HG03064 (cell line): Measurements from ENCODE around the gene GLIS2.

Experiments used
- ATAC-seq: cut with Tn5 transposase; IDR thresholded peaks from one replicate; pipeline ENCODE4 v1.9.1; 2021; ENCODE audit warnings: low read depth; ENCODE audit not compliant: unreplicated experiment

GLIS2 gene

DNA sequence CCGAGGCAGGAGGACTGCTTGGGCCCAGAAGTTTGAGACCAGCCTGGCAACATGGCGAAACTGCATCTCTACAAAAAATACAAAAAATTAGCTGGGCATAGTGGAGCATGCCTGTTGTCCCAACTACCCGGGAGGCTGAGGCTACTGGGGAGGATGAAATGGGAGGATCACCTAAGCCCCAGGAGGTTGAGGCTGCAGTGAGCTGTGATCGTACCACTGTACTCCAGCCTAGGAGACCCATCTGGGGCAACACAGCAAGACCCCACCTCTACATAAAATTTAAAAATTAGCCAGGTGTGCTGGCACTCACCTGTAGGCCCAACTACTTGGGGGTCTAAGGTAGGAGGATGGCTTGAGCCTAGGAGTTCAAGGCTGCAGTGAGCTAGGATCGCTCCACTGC is 33.5 kb downstream of the GLIS2 start:
- no peak for ATAC-seq

DNA sequence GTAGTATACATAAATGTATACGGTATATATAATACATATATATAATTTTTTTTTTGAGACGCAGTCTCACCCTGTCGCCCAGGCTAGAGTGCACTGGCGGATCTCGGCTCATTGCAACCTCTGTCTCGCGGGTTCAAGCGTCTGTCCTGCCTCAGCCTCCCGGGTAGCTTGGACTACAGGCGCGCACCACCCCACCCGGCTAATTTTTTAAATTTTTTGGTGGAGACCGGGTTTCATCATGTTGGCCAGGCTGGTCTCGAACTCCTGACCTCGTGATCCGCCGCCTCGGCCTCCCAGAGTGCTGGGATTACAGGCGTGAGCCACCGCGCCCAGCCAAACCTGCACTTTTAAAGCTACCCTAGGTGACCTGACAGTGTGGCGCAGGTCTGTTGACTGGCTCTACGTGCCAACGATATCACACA is 34.5 kb downstream of the GLIS2 start:
- no peak for ATAC-seq

DNA sequence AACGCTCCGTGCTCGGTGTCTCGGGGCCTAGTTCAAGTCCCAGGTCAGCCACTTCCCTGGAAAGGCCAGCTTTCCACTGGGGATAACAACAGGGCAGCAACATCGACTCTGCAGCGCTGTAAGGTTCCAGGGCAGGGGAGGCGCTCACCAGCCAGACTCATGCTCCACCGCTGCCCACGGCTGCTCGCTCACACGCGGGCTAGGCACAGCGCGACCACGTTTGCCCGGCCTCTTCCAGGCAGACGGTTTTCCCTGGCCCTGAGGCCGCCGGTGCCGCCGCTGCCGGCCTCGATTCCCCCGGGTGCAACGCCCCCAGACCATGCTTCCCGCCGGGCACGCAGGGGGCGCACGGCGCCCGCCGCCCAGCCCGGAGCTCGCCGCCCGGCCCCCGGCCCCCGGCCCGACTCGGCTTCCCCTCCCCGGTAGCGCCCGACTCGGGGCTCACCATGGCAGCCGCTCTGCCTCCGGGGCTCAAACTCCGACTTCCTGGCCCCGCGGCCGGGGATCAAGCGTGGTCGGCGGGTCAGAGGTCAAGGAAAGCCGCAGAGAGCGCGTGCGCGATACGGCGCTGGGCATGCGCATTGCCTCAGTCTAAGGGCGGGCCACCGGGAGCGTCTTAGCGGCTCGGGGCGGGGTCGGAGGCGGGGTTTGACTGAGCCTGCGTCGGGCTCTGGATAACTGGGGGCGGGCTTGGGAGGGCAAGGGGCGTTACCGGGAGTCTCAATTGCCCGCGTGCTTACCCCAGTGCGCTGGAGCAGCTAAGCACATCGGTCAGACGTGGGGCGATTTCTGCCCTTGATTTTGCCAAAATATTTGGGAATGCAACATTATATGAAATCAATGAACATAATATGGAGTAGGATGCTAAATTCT is 35.2 kb downstream of the GLIS2 start, which contains the start of gene PAM16:
TSS of gene PAM16 (minus strand) at position 535 of the 873 bp plus-strand sequence. CDS start at position 448, 87 bp downstream.
- ATAC-seq = peak; percentile 80

DNA sequence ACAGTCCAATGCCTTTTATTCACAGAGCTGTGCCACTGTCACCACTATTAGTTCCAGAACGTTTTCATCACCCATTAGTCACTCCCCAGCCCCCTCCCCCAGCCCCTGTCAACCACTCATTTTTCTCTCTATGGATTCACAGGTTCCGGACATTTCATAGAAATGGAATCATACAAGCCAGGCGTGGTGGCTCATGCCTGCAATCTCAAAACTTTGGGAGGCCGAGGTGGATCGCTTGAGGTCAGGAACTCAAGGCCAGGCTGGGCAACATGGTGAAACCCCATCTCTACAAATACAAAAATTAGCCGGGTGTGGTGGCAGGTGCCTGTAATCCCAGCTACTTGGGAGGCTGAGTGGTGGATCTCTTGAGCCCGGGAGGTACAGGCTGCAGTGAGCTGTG is 36.0 kb downstream of the GLIS2 start:
- no peak for ATAC-seq

DNA sequence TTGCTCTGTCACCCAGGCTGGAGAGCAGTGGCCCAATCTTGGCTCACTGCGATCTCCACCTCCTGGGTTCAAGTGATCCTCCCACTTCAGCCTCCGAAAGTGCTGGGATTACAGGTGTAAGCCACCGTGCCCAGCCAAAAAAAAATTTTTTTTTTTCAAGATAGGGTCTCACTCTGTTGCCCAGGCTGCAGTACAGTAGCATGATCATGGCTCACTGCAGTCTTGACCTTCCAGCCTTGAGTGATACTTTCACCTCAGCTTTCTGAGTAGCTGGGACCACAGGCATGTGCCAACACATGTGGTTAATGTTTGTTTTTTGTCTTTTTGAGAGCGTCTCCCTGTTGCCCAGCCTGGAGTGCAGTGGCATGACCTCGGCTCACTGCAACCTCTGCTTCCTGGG is 37.0 kb downstream of the GLIS2 start:
- no peak for ATAC-seq

DNA sequence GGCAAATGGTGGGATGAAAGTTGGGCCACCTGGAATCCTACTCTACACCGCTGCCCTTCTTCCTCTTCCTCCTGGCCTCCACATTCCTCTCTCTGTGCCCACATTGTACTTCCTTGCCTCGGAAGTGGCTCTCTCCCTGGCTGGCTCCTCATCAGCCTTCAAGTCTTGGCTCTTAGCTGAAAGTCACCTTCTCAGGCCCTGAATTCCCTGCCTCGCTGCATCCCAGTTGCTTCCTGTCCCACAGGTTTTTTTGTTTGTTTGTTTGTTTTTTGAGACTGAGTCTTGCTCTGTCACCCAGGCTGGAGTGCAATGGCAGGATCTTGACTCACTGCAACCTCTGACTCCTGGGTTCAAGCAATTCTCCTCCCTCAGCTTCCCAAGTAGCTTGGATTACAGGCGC is 37.8 kb downstream of the GLIS2 start:
- no peak for ATAC-seq

DNA sequence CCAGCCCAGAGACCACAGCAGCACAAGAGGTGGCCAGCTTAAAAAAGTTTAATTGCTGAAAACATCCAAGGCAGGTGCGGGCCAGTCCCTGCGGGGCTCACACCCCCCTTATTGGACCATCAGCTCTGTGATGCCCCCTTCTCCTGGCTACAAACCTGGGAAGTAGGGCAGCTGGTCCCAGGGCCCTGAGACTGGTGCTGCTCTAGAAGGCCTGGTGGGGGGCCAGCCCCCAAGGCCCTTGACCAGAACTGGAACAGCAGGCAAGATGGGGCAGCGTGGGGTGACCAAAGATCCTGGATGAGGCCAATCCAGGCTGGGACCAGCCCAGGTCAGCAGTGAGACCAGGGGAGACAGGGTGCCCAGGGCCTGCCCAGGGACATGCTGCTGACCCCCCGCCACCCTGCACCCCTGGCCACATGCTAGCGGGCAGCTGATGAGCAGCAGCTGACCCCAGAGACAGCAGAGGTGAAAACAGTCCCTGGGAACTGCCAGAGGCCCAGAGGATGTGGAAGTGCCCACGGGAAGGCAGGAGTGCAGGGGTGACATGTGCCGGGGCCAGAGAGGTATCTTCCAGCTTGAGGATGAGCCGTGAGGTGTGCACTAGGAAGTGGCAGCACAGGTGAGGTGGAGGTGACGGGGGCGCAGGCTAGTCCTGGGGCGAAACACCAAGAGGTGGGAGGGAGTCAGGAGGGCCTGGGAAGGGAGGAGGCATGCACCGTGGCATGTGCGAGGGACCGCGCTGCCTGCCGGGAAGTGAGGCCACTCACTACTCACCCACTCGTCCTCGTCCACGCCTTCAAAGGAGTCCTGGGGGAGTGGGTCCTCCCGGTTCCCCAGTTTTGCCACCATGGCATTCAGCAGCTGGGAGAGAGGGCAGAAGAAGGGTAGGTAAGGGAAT is 38.9 kb downstream of the GLIS2 start:
- no peak for ATAC-seq

DNA sequence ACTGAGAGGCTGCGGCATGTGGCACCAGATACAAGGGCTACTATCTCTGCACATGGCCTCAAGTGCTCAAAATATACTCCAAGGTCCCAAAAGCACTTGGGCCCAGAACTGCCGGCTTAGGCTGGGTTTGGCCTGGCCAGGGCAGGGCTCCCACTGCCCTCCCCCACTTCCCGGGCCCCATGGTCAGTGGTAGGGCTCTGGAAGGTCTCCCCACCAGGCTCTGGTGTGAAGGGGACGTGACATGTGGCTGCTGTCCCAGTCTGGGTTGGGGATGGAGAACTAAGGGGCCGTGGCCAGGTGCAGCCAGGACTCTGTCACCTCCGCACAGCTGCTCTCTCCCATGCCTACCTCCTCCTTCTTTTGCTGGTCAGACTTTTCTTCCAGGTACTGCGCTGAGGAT is 41.0 kb downstream of the GLIS2 start:
- ATAC-seq = no peak

DNA sequence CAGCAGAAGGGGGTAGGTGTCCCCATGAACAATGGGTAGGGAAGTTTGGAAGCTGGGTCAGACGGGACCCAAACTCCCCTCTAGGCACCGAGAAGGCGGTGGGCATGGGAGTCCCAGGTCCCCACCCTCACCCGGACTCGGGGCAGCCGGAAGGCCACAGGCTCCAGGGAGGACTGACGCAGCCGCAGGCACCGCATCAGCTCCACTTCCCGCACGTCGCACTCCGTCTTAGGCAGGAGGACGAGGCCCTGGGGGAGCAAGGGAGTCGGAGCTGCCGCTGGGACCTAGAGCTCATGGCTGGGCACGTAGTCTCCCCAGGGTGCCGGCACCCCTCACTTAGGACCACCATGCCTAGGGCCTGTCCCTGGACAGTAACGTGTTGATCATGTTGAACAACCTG is 42.4 kb downstream of the GLIS2 start:
- no peak for ATAC-seq

DNA sequence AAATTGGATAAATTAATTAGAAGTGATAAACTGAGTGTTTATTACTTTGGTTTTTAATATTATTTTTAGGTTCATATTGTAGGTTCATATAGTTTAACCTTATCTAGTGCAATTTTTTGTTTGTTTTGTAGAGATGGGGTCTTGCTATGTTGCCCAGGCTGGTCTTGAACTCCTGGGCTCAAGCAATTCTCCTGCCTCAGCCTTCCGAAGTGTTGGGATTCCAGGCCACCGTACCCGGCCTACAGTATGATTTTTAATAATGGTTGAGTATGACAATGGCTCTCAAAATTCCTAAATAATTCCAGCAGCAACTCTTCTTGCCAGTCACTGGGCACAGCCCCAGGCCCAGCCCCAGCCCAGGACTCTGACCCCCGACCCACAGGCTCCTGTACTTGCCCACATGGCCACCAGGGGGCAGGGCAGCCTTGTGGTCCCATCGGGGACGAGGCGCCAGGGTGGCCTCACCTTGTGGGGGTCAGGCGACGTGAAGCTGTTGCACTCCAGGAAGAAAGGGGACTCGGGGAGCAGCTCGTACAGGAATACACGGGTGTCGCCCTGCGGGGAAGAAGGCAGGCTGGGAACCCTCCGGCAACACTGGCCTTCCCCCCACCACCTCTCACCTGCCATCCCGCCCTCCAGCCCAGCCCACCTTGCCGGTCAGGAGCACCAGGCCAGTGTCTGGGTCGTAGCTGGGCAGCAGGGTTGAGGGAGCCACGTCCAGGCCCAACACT is 43.1 kb downstream of the GLIS2 start:
- no peak for ATAC-seq

DNA sequence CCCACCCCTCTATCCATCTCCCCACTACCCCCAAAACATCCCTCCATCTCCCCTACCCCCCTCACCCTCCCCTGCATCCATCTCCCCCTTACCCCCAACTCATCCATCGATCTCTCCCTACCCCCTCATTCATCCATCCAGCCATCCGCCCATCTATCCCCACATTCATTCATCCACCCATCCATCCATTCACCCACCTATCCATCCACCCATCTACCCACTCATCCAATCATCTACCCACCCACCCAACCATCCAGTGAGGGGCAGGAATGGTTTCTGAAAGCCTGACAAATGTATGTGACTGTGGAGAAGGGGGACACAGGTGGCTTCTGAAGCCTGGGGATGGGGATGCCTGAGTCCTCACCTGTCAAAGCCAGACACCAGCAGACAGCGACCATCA is 44.0 kb downstream of the GLIS2 start:
- no peak for ATAC-seq

DNA sequence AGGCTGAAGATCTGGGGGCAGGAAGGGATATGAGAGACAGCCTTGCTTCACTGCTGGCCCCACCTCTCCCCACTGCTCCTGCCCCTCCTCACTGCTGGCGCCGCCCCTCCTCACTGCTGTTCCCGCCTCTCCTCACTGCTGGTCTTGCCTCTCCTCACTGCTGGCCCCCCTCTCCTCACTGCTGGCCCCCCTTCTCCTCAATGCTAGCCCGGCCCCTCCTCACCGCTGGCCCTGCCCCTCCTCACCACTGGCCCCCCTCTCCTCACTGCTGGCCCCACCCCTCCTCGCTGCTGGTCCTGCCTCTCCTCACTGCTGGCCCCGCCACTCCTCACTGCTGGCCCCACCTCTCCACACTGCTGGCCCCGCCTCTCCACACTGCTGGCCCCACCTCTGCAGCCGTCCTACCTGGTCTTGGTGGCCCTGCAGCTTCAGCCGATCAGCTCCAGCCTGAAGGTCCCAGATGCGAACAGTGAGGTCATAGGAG is 44.7 kb downstream of the GLIS2 start:
- ATAC-seq = no peak

DNA sequence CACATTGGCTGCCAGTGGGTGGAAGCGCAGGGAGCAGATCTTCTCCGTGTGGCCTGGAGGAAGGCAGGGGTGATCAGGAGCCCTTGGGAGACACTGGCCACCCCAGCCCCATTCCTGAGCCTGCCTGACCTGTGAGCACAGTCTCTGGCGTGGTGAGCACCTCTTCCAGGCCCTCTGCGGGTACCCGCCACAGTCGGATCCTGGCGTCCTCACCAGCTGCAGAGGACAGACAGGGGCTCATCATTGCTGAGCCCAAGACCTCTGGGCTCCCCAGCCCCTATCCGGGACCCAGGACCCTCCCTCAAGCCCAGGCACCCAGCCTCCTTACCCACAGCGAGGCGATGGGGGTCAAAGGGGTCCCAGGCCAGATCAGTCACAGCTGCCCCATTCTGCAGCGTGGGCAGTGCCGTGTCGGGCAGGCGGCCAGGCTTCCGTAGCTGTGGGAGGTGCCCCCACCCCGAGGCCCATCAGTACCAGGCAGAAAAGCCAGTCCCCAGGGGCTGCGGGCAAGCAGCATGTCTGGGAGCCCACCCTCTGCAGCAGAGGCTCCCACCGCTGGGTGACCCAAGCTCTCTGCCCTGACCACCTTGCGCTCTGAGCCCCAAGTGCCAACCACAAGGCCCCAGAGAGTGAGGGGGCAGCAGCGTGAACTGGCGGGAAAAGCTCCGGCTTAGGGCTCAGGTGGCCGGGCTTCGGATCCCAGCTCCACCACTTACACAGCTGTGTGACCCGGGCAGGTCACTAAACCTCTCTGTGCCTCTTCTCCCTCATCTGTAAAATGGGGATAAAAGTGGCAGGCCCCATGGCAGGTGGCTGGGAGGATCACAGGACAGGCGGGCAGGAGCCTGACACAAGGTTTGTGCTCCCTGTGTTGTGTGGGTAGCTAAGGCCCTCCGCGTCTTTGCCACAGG is 45.4 kb downstream of the GLIS2 start:
- ATAC-seq = no peak

DNA sequence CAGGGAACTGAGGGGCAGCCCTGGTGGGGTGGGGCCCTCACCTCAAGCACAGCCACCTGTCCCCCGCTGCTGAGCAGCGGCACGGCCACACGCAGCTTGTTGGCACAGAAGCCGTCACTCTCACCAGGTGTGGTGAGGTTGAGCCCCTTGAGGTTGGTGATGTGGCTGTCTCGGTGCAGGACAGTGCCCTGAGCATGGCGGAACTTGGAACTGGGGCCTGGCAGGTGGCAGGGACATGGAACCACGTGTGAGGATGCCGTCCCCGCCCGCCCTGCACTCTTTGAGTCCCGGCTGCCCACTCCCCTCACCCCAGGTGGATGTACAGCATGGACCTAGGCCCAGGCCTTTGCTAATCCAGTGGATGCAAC is 46.1 kb downstream of the GLIS2 start:
- ATAC-seq = no peak

DNA sequence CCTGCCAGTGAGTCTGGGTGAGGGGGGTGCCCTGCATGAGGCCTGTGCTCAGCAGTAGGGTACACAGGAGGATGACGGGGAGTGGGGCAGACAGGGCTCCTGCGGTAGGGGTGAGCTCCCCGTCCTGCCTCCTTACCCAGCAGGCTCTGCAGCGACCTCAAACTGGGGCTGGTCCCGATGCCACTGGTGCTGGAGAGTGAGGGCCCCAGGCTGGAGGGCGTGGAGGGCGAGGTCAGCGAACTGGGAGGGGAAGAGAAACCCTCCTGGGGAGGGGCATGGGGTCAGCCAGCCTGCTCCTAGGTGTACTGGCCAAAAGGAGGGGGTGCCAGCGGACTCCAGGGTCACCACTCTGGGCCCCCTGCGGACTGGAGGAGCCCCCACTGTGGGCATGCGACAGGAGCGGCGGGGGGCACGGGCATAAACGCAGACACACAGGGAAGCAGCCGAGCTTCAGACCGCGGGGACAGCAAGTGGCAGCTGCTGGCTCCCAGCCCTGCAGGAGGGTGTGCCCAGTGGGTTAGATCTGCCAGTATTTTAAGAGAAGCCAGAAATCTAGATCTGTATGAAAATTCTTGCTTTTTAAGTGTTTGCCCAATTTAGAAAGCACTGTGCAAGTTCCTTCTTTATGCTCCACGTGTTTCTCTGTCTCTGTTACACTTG is 46.7 kb downstream of the GLIS2 start:
- no peak for ATAC-seq

DNA sequence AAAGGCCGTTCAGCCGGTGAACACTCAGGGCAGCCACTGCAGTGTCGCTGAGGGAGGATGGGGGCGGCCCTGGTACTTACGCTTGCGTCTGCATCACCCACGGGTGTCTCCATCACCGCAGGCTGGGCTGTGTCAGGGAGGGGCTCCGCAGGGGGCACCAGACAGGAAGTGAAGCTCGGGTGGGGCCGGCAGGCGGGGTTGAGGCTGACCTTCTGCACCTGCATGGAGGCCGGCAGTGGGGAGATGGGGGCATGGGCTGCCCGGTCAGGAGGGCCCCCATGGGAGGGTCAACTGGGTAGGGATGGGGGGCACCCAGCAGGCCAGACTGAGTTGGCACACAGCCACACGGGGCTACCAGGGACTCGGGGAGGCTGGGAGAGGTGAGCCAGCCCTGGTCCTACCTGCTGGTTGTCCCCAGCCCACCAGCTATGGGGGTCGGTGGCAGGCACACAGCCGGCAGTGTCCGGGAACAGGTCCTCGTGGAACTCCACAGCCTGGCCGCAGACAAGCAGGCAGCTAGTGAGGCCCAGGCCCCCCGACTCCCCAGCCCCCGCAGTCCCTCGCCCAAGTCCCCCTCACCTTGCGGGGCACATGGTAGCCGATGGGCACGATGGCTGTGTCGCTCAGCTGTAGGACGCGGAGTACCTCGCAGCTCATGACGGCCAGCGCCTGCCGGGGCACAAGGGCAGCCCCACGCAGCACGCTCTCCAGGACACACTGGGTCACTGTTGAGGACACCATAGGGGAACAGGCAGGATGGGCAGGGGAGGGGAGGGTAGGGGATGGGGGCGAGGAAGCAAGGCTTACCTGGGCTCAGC is 48.5 kb downstream of the GLIS2 start:
- ATAC-seq = no peak

DNA sequence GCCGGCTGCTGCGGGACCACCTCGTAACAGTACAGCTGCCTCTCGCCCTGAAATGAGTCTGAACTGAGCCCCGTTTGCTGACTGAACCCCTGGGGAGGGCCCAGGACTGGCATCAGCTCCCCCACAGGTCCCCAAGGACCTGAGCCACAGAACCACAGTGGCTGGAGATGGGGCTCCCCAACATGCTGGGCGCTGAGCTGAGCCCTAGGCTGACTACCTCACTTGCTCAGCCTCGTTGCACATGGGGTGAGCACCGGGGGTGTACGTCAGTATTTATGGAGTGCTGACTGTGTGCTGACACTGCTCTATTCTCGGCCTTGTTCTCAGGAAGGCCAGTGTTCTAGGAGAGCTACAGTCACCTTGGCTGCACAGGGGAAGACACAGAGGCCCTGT is 49.1 kb downstream of the GLIS2 start:
- ATAC-seq = peak; percentile 56

DNA sequence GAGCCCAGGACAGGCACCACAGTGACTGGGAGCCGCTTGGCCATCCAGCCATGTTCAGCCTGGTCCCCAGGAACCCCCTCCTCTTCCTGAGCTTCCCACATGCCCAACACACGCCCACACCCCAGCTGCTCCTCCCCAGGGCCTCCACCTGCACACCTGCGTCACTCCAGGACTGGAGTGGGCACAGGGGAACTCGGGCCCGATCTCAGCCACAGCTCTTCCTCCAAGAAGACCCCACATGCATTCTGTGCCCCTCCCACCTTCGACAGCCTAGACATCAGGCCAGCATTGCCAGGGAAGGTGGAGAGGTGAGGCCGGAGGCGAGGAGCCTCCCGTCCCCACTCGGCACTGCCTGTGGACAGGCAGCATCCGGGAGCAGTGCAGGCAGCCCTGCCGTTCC is 49.7 kb downstream of the GLIS2 start:
- no peak for ATAC-seq
